ENCODE measurements around the gene POLN. TPM values are rescaled to one million over a fixed set of nuclear protein-coding genes. Genes with fewer than 3 reads are reported as not detected.

The POLN gene
- total and polyA plus RNA-seq, 8 donors: 2.7 to 5.7 (median 3.9) TPM

- ATAC-seq: no peak
- no peak for TF ChIP-seq CTCF (IDR thresholded peaks at IDR 0.05)
- Histone ChIP-seq H3K4me1 (no peaks in the 10 kb centered on the region), H3K4me3 (no peak overlapping the region), H3K36me3 (no peaks in the 10 kb centered on the region), H3K9me3 (no peaks in the 10 kb centered on the region), H3K27ac (no peak overlapping the region), H3K27me3 (peaks cover 0 to 73% of the 10 kb centered on the region in 2 donors)
- peak in 1 of 4 donors; percentile 71 for DNase-seq
- intact Hi-C loops (cut with DNase I): no loop called here
Measured at GRCh38 chr4:2069161-2069971, 172.6 kb downstream of the POLN start.

- TF ChIP-seq CTCF (IDR thresholded peaks at IDR 0.05): no peak
- Histone ChIP-seq H3K36me3 (no peaks in the 10 kb centered on the region), H3K9me3 (no peaks in the 10 kb centered on the region), H3K27ac (no peak overlapping the region), H3K4me1 (no peaks in the 10 kb centered on the region), H3K4me3 (no peak overlapping the region), H3K27me3 (peaks cover 0 to 77% of the 10 kb centered on the region in 2 donors)
- intact Hi-C loops (cut with DNase I): no loop called here
- peak in 1 of 4 donors; percentile 61 for DNase-seq
- no peak for ATAC-seq
Measured at GRCh38 chr4:2068566-2068965, 173.4 kb downstream of the POLN start.

GRCh38 chr4:2068198-2068470 lies 173.8 kb downstream of the POLN start:
- intact Hi-C loops (cut with DNase I): no loop called here
- ATAC-seq: no peak
- Histone ChIP-seq H3K27me3 (peaks cover 0 to 81% of the 10 kb centered on the region in 2 donors), H3K4me3 (no peak overlapping the region), H3K9me3 (no peaks in the 10 kb centered on the region), H3K4me1 (no peaks in the 10 kb centered on the region), H3K27ac (no peak overlapping the region), H3K36me3 (no peaks in the 10 kb centered on the region)
- no peak for TF ChIP-seq CTCF (IDR thresholded peaks at IDR 0.05)
- peak in 1 of 4 donors; percentile 17 for DNase-seq

GRCh38 chr4:2067446-2068197 lies 174.3 kb downstream of the POLN start:
- Histone ChIP-seq H3K27ac (no peak overlapping the region), H3K9me3 (no peaks in the 10 kb centered on the region), H3K27me3 (peaks cover 0 to 85% of the 10 kb centered on the region in 2 donors), H3K4me1 (no peaks in the 10 kb centered on the region), H3K36me3 (no peaks in the 10 kb centered on the region), H3K4me3 (no peak overlapping the region)
- intact Hi-C loops (cut with DNase I): no loop called here
- no peak for TF ChIP-seq CTCF (IDR thresholded peaks at IDR 0.05)
- ATAC-seq (no peak), DNase-seq (peak in 1 of 4 donors; percentile 73)

Data from left lung (tissue), 10 donors.